WTC11 (cell line): ENCODE results near the gene CENPM. TPM values are rescaled to one million over a fixed set of nuclear protein-coding genes. Genes with fewer than 3 reads are reported as not detected.

Experiments
- ATAC-seq: fragments of 200-7000 bp; cut with Tn5 transposase; 2 replicates; pipeline ENCODE4 v1.10.0; 2021; ENCODE audit warnings: mild to moderate bottlenecking, moderate library complexity
- CTCF ChIA-PET: fragments of 300-600 bp; sonication (Branson Sonifier 250); formaldehyde crosslinking; loops from one replicate; lab custom pipeline; 2021; ENCODE audit warnings: antibody characterized with exemption; lab: Charles Lee
- POLR2A ChIA-PET: fragments of 350-600 bp; sonication (Branson Sonifier 250); formaldehyde crosslinking; loops from one replicate; lab custom pipeline; 2021; ENCODE audit warnings: antibody characterized with exemption; lab: Charles Lee
- DNase-seq: peaks from one replicate; pipeline ENCODE4 v3.0.0; 2021; ENCODE audit warnings: low spot score
- H3K27ac Mint-ChIP-seq: 2 replicates; pipeline ENCODE4 v1.8.0; 2021; ENCODE audit warnings: mixed read lengths
- H3K27me3 Mint-ChIP-seq: 2 replicates; pipeline ENCODE4 v1.8.0; 2021; ENCODE audit warnings: low read depth, mild to moderate bottlenecking, moderate library complexity, mixed read lengths
- H3K36me3 Mint-ChIP-seq: 2 replicates; pipeline ENCODE4 v1.8.0; 2021; ENCODE audit warnings: mixed read lengths
- H3K4me1 Mint-ChIP-seq: 2 replicates; pipeline ENCODE4 v1.8.0; 2022; ENCODE audit warnings: mixed read lengths
- H3K4me3 Mint-ChIP-seq: 2 replicates; pipeline ENCODE4 v1.8.0; 2021; ENCODE audit warnings: mild to moderate bottlenecking, moderate library complexity, mixed read lengths
- H3K9me3 Mint-ChIP-seq: 2 replicates; pipeline ENCODE4 v1.8.0; 2021; ENCODE audit warnings: mixed read lengths
- CREB1 ChIP-seq: sonication (generic); formaldehyde crosslinking; IDR thresholded peaks from 2 replicates; pipeline ENCODE4 v1.8.0; 2023; ENCODE audit warnings: mild to moderate bottlenecking, missing genetic modification reagents
- GTF2I ChIP-seq: fragments of 250-450 bp; sonication (Bioruptor Pico); conservative IDR thresholded peaks from 2 replicates; pipeline ENCODE4 v1.4.0; 2021; ENCODE audit warnings: mild to moderate bottlenecking
- IRF1 ChIP-seq: sonication (generic); formaldehyde crosslinking; IDR thresholded peaks from 2 replicates; pipeline ENCODE4 v1.8.0; 2023; ENCODE audit warnings: missing genetic modification reagents
- IRF2 ChIP-seq: sonication (generic); formaldehyde crosslinking; IDR thresholded peaks from 2 replicates; pipeline ENCODE4 v1.8.0; 2022; ENCODE audit warnings: low read depth, missing genetic modification reagents, borderline replicate concordance
- MYBL2 ChIP-seq: sonication (generic); formaldehyde crosslinking; IDR thresholded peaks from 2 replicates; pipeline ENCODE4 v1.8.1; 2023; ENCODE audit warnings: mild to moderate bottlenecking, moderate library complexity, missing genetic modification reagents
- NR1H2 ChIP-seq: sonication (generic); formaldehyde crosslinking; IDR thresholded peaks from 2 replicates; pipeline ENCODE4 v1.9.0; 2021; ENCODE audit warnings: mild to moderate bottlenecking, moderate library complexity, missing genetic modification reagents
- PREB ChIP-seq: sonication (generic); formaldehyde crosslinking; IDR thresholded peaks from 2 replicates; pipeline ENCODE4 v1.8.1; 2022; ENCODE audit warnings: mild to moderate bottlenecking, missing genetic modification reagents, moderate library complexity, borderline replicate concordance
- RELA ChIP-seq: sonication (generic); formaldehyde crosslinking; IDR thresholded peaks from 2 replicates; pipeline ENCODE4 v1.8.1; 2022; ENCODE audit warnings: missing genetic modification reagents, mild to moderate bottlenecking, borderline replicate concordance
- SP1 ChIP-seq: sonication (generic); formaldehyde crosslinking; conservative IDR thresholded peaks from 2 replicates; pipeline ENCODE4 v1.8.1; 2022; ENCODE audit warnings: missing genetic modification reagents
- ZNF138 ChIP-seq: sonication (generic); formaldehyde crosslinking; conservative IDR thresholded peaks from 2 replicates; pipeline ENCODE4 v1.8.1; 2022; ENCODE audit warnings: mild to moderate bottlenecking, moderate library complexity, missing genetic modification reagents
- ZNF263 ChIP-seq: sonication (generic); formaldehyde crosslinking; IDR thresholded peaks from 2 replicates; pipeline ENCODE4 v1.8.1; 2022; ENCODE audit warnings: low read depth, mild to moderate bottlenecking, moderate library complexity, missing genetic modification reagents
- ZNF423 ChIP-seq: fragments of 250-450 bp; sonication (Bioruptor Pico); IDR thresholded peaks from 2 replicates; pipeline ENCODE4 v2.1.2; 2022; ENCODE audit warnings: mild to moderate bottlenecking, moderate library complexity
- total RNA-seq: library from RNA; stranded (reverse); gene quantifications from 3 replicates; pipeline ENCODE4 v1.2.3, GENCODE V29; 2021
- TF ChIP-seq, protein P1 (sequence below): sonication (generic); formaldehyde crosslinking; IDR thresholded peaks from 2 replicates; pipeline ENCODE4 v1.8.1; 2022; ENCODE audit warnings: missing genetic modification reagents, borderline replicate concordance
- TF ChIP-seq, protein P2 (sequence below): sonication (generic); formaldehyde crosslinking; IDR thresholded peaks from 2 replicates; pipeline ENCODE4 v1.8.0; 2022; ENCODE audit warnings: mild to moderate bottlenecking, missing genetic modification reagents
- TF ChIP-seq, protein P3 (sequence below): fragments of 200-600 bp; IDR thresholded peaks from 2 replicates; pipeline ENCODE4 v1.8.0; 2022; ENCODE audit warnings: antibody characterized with exemption
- TF ChIP-seq, protein P4 (sequence below): fragments of 250-450 bp; sonication (Bioruptor Pico); IDR thresholded peaks from 2 replicates; pipeline ENCODE4 v1.9.0; 2021; ENCODE audit warnings: mild to moderate bottlenecking, borderline replicate concordance

The CENPM gene
- total RNA-seq, 1 experiment from 2014 or later, result 40.3 TPM

GRCh38 chr22:41939981-41940831, 6.7 kb downstream of the CENPM start:
- H3K9me3 Mint-ChIP-seq, result no peaks in the 10 kb centered on the region
- ATAC-seq, result no peak; the same call in 1 of the 2 replicates
- ChIA-PET CTCF (interaction anchor here (0.6 to 10.0 kb wide), 17 partner anchors 14 to 273 kb away, joined by 3 to 143 read pairs (median 7); partner anchors contain the start of genes CCDC134, SREBF2 and TNFRSF13C), POLR2A (no interaction called here)
- no peaks in the 10 kb centered on the region for H3K27me3 Mint-ChIP-seq
- peaks cover 67% of the 10 kb centered on the region for H3K36me3 Mint-ChIP-seq
- no peak overlapping the region for H3K4me3 Mint-ChIP-seq
- peak overlapping the region; percentile 70; the same call in 1 of the 2 replicates for H3K27ac Mint-ChIP-seq
- DNase-seq, result no peak
- peaks cover 23% of the 10 kb centered on the region for H3K4me1 Mint-ChIP-seq
- TF ChIP-seq IRF2 (CRISPR knock-in tag), result no peak
- TF ChIP-seq, protein P1, sequence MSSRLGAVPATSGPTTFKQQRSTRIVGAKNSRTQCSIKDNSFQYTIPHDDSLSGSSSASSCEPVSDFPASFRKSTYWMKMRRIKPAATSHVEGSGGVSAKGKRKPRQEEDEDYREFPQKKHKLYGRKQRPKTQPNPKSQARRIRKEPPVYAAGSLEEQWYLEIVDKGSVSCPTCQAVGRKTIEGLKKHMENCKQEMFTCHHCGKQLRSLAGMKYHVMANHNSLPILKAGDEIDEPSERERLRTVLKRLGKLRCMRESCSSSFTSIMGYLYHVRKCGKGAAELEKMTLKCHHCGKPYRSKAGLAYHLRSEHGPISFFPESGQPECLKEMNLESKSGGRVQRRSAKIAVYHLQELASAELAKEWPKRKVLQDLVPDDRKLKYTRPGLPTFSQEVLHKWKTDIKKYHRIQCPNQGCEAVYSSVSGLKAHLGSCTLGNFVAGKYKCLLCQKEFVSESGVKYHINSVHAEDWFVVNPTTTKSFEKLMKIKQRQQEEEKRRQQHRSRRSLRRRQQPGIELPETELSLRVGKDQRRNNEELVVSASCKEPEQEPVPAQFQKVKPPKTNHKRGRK (CRISPR knock-in tag), result peak; percentile 88; the same call in 1 of the 2 replicates
- no peak for TF ChIP-seq MYBL2 (CRISPR knock-in tag)
- TF ChIP-seq SP1, result no peak
- no peak for TF ChIP-seq ZNF138 (CRISPR knock-in tag)
- TF ChIP-seq, protein P2, sequence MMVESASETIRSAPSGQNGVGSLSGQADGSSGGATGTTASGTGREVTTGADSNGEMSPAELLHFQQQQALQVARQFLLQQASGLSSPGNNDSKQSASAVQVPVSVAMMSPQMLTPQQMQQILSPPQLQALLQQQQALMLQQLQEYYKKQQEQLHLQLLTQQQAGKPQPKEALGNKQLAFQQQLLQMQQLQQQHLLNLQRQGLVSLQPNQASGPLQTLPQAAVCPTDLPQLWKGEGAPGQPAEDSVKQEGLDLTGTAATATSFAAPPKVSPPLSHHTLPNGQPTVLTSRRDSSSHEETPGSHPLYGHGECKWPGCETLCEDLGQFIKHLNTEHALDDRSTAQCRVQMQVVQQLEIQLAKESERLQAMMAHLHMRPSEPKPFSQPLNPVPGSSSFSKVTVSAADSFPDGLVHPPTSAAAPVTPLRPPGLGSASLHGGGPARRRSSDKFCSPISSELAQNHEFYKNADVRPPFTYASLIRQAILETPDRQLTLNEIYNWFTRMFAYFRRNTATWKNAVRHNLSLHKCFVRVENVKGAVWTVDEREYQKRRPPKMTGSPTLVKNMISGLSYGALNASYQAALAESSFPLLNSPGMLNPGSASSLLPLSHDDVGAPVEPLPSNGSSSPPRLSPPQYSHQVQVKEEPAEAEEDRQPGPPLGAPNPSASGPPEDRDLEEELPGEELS (CRISPR knock-in tag), result no peak
- no peak for TF ChIP-seq RELA (CRISPR knock-in tag)
- TF ChIP-seq ZNF423, result no peak

DNA sequence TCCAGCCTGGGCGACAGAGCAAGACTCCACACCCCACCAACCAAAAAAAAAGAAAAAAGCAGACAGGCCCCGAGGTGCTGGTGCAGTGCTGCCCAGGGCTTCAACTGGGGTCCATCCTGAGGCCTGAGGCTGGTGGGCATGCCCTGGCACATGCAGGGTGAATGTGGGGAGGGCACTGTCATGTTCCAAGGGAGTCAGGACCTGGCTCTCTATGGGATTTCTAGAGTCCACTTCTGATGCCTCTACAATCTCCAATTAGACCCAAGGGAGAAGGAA, 10.1 kb downstream of the CENPM start:
- ATAC-seq (no peak), DNase-seq (no peak)
- Mint-ChIP-seq H3K9me3 (no peaks in the 10 kb centered on the region), H3K27me3 (peaks cover 2% of the 10 kb centered on the region; the same call in 1 of the 2 replicates), H3K4me1 (peaks cover 10% of the 10 kb centered on the region; the same call in 1 of the 2 replicates), H3K4me3 (no peak overlapping the region), H3K36me3 (peaks cover 40% of the 10 kb centered on the region), H3K27ac (0 out of 2 replicates have a peak overlapping the region, but pooled peaks have one; percentile 27)
- ChIA-PET POLR2A (interaction anchor here (1.5 kb wide), 1 partner anchor 10 kb away, joined by 4 read pairs; the partner anchor contains the start of gene CENPM), CTCF (interaction anchor here (1.3 to 10.0 kb wide), 3 partner anchors 11 to 240 kb away, joined by 3 to 143 read pairs (median 10); partner anchors contain the start of gene TNFRSF13C)
- TF ChIP-seq NR1H2 (CRISPR knock-in tag), result no peak
- no peak for TF ChIP-seq ZNF263

- H3K4me3 Mint-ChIP-seq, result no peak overlapping the region
- H3K27ac Mint-ChIP-seq, result no peak overlapping the region; the same call in 1 of the 2 replicates
- ChIA-PET POLR2A (interaction anchor here (1.5 kb wide), 1 partner anchor 11 kb away, joined by 4 read pairs; the partner anchor contains the start of gene CENPM), CTCF (interaction anchor here (1.9 to 10.0 kb wide), 4 partner anchors 9 to 238 kb away, joined by 4 to 143 read pairs (median 8); partner anchors contain the start of genes SMIM45 and TNFRSF13C)
- H3K4me1 Mint-ChIP-seq, result peaks cover 5% of the 10 kb centered on the region; the same call in 1 of the 2 replicates
- H3K9me3 Mint-ChIP-seq, result no peaks in the 10 kb centered on the region
- ATAC-seq, result no peak
- DNase-seq, result no peak
- peaks cover 9% of the 10 kb centered on the region for H3K27me3 Mint-ChIP-seq
- H3K36me3 Mint-ChIP-seq, result peaks cover 28% of the 10 kb centered on the region
- TF ChIP-seq PREB (CRISPR knock-in tag) (no peak), GTF2I (no peak), CREB1 (CRISPR knock-in tag) (no peak), IRF1 (no peak)
- TF ChIP-seq, protein P3, sequence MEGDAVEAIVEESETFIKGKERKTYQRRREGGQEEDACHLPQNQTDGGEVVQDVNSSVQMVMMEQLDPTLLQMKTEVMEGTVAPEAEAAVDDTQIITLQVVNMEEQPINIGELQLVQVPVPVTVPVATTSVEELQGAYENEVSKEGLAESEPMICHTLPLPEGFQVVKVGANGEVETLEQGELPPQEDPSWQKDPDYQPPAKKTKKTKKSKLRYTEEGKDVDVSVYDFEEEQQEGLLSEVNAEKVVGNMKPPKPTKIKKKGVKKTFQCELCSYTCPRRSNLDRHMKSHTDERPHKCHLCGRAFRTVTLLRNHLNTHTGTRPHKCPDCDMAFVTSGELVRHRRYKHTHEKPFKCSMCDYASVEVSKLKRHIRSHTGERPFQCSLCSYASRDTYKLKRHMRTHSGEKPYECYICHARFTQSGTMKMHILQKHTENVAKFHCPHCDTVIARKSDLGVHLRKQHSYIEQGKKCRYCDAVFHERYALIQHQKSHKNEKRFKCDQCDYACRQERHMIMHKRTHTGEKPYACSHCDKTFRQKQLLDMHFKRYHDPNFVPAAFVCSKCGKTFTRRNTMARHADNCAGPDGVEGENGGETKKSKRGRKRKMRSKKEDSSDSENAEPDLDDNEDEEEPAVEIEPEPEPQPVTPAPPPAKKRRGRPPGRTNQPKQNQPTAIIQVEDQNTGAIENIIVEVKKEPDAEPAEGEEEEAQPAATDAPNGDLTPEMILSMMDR, result no peak
- TF ChIP-seq, protein P4, sequence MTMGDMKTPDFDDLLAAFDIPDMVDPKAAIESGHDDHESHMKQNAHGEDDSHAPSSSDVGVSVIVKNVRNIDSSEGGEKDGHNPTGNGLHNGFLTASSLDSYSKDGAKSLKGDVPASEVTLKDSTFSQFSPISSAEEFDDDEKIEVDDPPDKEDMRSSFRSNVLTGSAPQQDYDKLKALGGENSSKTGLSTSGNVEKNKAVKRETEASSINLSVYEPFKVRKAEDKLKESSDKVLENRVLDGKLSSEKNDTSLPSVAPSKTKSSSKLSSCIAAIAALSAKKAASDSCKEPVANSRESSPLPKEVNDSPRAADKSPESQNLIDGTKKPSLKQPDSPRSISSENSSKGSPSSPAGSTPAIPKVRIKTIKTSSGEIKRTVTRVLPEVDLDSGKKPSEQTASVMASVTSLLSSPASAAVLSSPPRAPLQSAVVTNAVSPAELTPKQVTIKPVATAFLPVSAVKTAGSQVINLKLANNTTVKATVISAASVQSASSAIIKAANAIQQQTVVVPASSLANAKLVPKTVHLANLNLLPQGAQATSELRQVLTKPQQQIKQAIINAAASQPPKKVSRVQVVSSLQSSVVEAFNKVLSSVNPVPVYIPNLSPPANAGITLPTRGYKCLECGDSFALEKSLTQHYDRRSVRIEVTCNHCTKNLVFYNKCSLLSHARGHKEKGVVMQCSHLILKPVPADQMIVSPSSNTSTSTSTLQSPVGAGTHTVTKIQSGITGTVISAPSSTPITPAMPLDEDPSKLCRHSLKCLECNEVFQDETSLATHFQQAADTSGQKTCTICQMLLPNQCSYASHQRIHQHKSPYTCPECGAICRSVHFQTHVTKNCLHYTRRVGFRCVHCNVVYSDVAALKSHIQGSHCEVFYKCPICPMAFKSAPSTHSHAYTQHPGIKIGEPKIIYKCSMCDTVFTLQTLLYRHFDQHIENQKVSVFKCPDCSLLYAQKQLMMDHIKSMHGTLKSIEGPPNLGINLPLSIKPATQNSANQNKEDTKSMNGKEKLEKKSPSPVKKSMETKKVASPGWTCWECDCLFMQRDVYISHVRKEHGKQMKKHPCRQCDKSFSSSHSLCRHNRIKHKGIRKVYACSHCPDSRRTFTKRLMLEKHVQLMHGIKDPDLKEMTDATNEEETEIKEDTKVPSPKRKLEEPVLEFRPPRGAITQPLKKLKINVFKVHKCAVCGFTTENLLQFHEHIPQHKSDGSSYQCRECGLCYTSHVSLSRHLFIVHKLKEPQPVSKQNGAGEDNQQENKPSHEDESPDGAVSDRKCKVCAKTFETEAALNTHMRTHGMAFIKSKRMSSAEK (CRISPR knock-in tag), result no peak
Observed at GRCh38 chr22:41935509-41935908, 11.4 kb downstream of the CENPM start.
